OCI-LY7 (cell line): Measurements from ENCODE around the gene L3MBTL1. TPM values are rescaled to one million over a fixed set of nuclear protein-coding genes. Genes with fewer than 3 reads are reported as not detected.

Experiments used
- BruUV-seq: library from RNA; stranded (reverse); fragments of 400-500 nt; replicated peaks from 2 replicates; lab custom pipeline; 2021; lab: Mats Ljungman, UMichigan
- CTCF ChIA-PET: fragments of 300-600 bp; sonication (Branson Sonifier 250); formaldehyde crosslinking; loops from one replicate; lab custom pipeline; 2022; ENCODE audit warnings: antibody characterized with exemption; ENCODE audit not compliant: unreplicated experiment; lab: Charles Lee
- POLR2A ChIA-PET: fragments of 300-600 bp; sonication (Branson Sonifier 250); formaldehyde crosslinking; loops from one replicate; lab custom pipeline; 2022; ENCODE audit warnings: antibody characterized with exemption; lab: Charles Lee
- DNase-seq: peaks from one replicate; pipeline ENCODE4 v3.0.0-alpha.2; 2015; ENCODE audit warnings: low spot score
- H2AFZ ChIP-seq: fragments of 200-600 bp; sonication (generic), shearing (Covaris generic); 2 replicates; pipeline ENCODE4 v1.6.1; 2014; ENCODE audit warnings: mild to moderate bottlenecking, antibody characterized with exemption, low read length, moderate library complexity
- H3K27ac ChIP-seq: fragments of 200-600 bp; sonication (generic); 2 replicates; pipeline ENCODE4 v1.5.1; 2014; ENCODE audit warnings: mixed run types, low read depth, mild to moderate bottlenecking, moderate library complexity, low read length, inconsistent platforms; ENCODE audit not compliant: poor library complexity, severe bottlenecking
- H3K36me3 ChIP-seq: fragments of 200-600 bp; sonication (generic); 2 replicates; pipeline ENCODE4 v1.6.1; 2014; ENCODE audit warnings: mild to moderate bottlenecking, antibody characterized with exemption, low read length, moderate library complexity, mixed read lengths; ENCODE audit not compliant: insufficient read depth
- H3K4me1 ChIP-seq: fragments of 200-600 bp; sonication (generic); 2 replicates; pipeline ENCODE4 v1.5.1; 2014; ENCODE audit warnings: mild to moderate bottlenecking, low read length; ENCODE audit not compliant: insufficient read depth, poor library complexity, severe bottlenecking
- H3K4me2 ChIP-seq: fragments of 200-600 bp; sonication (generic); 2 replicates; pipeline ENCODE4 v1.6.1; 2014; ENCODE audit warnings: mild to moderate bottlenecking, low read length
- H3K4me3 ChIP-seq: fragments of 200-600 bp; sonication (generic); 2 replicates; pipeline ENCODE4 v1.5.1; 2014; ENCODE audit warnings: mild to moderate bottlenecking, low read depth, low read length; ENCODE audit not compliant: poor library complexity, severe bottlenecking
- H3K79me2 ChIP-seq: fragments of 200-600 bp; sonication (generic); 2 replicates; pipeline ENCODE4 v1.6.1; 2016; ENCODE audit warnings: low read depth, mild to moderate bottlenecking, low read length, moderate library complexity, mixed read lengths; ENCODE audit not compliant: insufficient read depth
- H3K9me2 ChIP-seq: fragments of 200-600 bp; sonication (generic); 2 replicates; pipeline ENCODE4 v1.6.1; 2016; ENCODE audit warnings: mild to moderate bottlenecking, low read length, mixed read lengths; ENCODE audit not compliant: insufficient read depth
- H3K9me3 ChIP-seq: fragments of 200-600 bp; sonication (generic); 2 replicates; pipeline ENCODE4 v1.6.1; 2014; ENCODE audit warnings: mild to moderate bottlenecking, mixed run types, low read length, mixed read lengths
- H4K20me1 ChIP-seq: fragments of 200-600 bp; sonication (generic); 2 replicates; pipeline ENCODE4 v1.6.1; 2014; ENCODE audit warnings: mild to moderate bottlenecking, antibody characterized with exemption, low read length, moderate library complexity, mixed read lengths; ENCODE audit not compliant: insufficient read depth
- CTCF ChIP-seq: fragments of 200-600 bp; sonication (generic); conservative IDR thresholded peaks from 2 replicates; pipeline ENCODE4 v1.5.1; 2014; ENCODE audit warnings: mild to moderate bottlenecking, antibody characterized with exemption, low read length, moderate library complexity, mixed read lengths
- EZH2phosphoT487 ChIP-seq: fragments of 200-600 bp; sonication (generic); IDR thresholded peaks from 2 replicates; pipeline ENCODE4 v1.6.1; 2018; ENCODE audit warnings: low read depth, borderline replicate concordance, mild to moderate bottlenecking, mixed run types, antibody characterized with exemption, low read length, moderate library complexity, mixed read lengths
- intact Hi-C: fragments of 100-400 bp; cut with micrococcal nuclease; formaldehyde crosslinking; loops from one replicate; pipeline ENCODE4 v1.10.0; 2022; ENCODE audit not compliant: unreplicated experiment
- total RNA-seq, 2 experiments: library from RNA; depleted of rRNA in 1 of 2; stranded (reverse); fragments of >200 nt in 1 of 2; shearing (Covaris generic) in 1 of 2; gene quantifications; 2 replicates each; pipeline ENCODE4 v1.2.3, GENCODE V29; 2014 to 2022

The L3MBTL1 gene
- total RNA-seq, 2 experiments from 2014 or later = 22.4 to 27.8 TPM

DNA sequence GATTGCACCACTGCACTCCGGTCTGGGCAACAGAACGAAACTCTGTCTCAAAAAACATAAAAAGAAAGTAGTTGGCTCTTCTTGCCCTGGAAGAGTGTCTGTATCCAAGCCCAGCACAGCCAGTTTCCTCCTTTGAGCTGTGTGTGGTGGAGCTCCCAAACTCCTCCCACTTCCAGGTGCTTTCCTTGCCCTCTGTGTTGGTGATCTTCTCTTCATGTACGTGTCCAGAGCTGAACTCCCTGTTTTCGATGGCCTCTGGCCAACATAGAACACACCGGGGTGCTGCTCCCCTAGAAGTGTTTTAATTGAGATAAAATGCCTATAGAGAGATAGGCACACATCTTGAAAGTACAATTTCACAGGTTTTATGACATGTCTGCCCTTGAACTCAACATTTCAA lies 34.7 kb downstream of the L3MBTL1 start:
- H3K9me2 ChIP-seq = no peaks in the 10 kb centered on the region
- DNase-seq = no peak
- POLR2A ChIA-PET = interaction anchor here (0.6 to 1.0 kb wide), 2 partner anchors 10 to 16 kb away, joined by 3 to 5 read pairs; no protein-coding TSS in a partner anchor
- no peak overlapping the region for H3K4me2 ChIP-seq
- H3K79me2 ChIP-seq = no peaks in the 10 kb centered on the region
- H3K4me3 ChIP-seq = no peak overlapping the region
- CTCF ChIA-PET = no interaction called here
- BruUV-seq = no TSS peak
- H3K4me1 ChIP-seq = no peaks in the 10 kb centered on the region
- H4K20me1 ChIP-seq = no peaks in the 10 kb centered on the region
- intact Hi-C loops = no loop called here
- H3K36me3 ChIP-seq = no peaks in the 10 kb centered on the region; the same call in none of the 2 replicates
- TF ChIP-seq EZH2phosphoT487 (no peak), CTCF (no peak)
- H2AFZ ChIP-seq = no peak overlapping the region
- H3K27ac ChIP-seq = no peak overlapping the region
- no peaks in the 10 kb centered on the region for H3K9me3 ChIP-seq

- CTCF ChIA-PET = no interaction called here
- H3K27ac ChIP-seq = no peak overlapping the region
- H3K4me1 ChIP-seq = no peaks in the 10 kb centered on the region
- no peaks in the 10 kb centered on the region for H4K20me1 ChIP-seq
- H3K9me3 ChIP-seq = no peaks in the 10 kb centered on the region
- POLR2A ChIA-PET = interaction anchor here (0.6 to 1.0 kb wide), 2 partner anchors 10 to 16 kb away, joined by 3 to 5 read pairs; no protein-coding TSS in a partner anchor
- TF ChIP-seq CTCF = no peak
- TF ChIP-seq EZH2phosphoT487 = no peak
- no peak for DNase-seq
- no peaks in the 10 kb centered on the region for H3K9me2 ChIP-seq
- no peaks in the 10 kb centered on the region for H3K79me2 ChIP-seq
- no peaks in the 10 kb centered on the region; the same call in 1 of the 2 replicates for H3K36me3 ChIP-seq
- BruUV-seq = no TSS peak
- no peak overlapping the region for H2AFZ ChIP-seq
- H3K4me2 ChIP-seq = no peak overlapping the region
- intact Hi-C loops = no loop called here
- no peak overlapping the region for H3K4me3 ChIP-seq
Observed at GRCh38 chr20:43542674-43543073, 35.2 kb downstream of the L3MBTL1 start.

GRCh38 chr20:43543138-43543537 lies 35.6 kb downstream of the L3MBTL1 start:
- Histone ChIP-seq H2AFZ (no peak overlapping the region), H3K36me3 (no peaks in the 10 kb centered on the region; the same call in 1 of the 2 replicates), H3K4me1 (no peaks in the 10 kb centered on the region), H3K79me2 (no peaks in the 10 kb centered on the region), H3K27ac (no peak overlapping the region), H3K9me2 (no peaks in the 10 kb centered on the region), H3K4me3 (no peak overlapping the region), H4K20me1 (no peaks in the 10 kb centered on the region), H3K9me3 (no peaks in the 10 kb centered on the region), H3K4me2 (no peak overlapping the region)
- BruUV-seq = no TSS peak
- intact Hi-C loops = no loop called here
- no peak for DNase-seq
- CTCF ChIA-PET = no interaction called here
- TF ChIP-seq EZH2phosphoT487 (no peak), CTCF (no peak)
- POLR2A ChIA-PET = interaction anchor here (1.0 kb wide), 1 partner anchor 11 kb away, joined by 5 read pairs; no protein-coding TSS in a partner anchor
